ENCODE measurements around the gene PDRG1. TPM values are rescaled to one million over a fixed set of nuclear protein-coding genes. Genes with fewer than 3 reads are reported as not detected.

Gene PDRG1
- polyA plus RNA-seq, 1 donor: 19.2 TPM

- DNase-seq: no peak
These were observed 48.0 kb downstream of the PDRG1 start for GRCh38 chr20:31903627-31904386.

DNA sequence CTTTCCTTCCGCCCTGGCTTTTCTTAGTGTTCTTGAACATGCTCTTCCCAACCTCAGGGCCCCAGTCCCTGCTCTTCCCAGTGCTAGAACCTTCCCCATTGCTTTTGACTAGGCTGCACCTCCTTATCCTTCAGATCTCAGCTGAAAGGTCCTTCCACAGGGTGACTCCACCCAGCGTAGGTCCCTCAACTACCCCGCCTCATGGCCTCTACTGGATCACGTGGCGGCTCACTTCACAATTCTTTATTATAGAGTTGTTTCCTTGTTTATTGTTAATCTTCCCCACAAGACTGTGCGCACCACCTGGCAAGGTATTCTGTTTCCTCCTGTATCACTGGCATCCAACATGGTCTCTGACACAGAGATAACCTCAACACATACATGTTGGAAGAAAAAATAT, 50.2 kb downstream of the PDRG1 start:
- DNase-seq: no peak

- DNase-seq: no peak
These were observed 54.3 kb downstream of the PDRG1 start for GRCh38 chr20:31897541-31897940.

GRCh38 chr20:31896049-31896448, 55.8 kb downstream of the PDRG1 start:
- DNase-seq: no peak

DNA sequence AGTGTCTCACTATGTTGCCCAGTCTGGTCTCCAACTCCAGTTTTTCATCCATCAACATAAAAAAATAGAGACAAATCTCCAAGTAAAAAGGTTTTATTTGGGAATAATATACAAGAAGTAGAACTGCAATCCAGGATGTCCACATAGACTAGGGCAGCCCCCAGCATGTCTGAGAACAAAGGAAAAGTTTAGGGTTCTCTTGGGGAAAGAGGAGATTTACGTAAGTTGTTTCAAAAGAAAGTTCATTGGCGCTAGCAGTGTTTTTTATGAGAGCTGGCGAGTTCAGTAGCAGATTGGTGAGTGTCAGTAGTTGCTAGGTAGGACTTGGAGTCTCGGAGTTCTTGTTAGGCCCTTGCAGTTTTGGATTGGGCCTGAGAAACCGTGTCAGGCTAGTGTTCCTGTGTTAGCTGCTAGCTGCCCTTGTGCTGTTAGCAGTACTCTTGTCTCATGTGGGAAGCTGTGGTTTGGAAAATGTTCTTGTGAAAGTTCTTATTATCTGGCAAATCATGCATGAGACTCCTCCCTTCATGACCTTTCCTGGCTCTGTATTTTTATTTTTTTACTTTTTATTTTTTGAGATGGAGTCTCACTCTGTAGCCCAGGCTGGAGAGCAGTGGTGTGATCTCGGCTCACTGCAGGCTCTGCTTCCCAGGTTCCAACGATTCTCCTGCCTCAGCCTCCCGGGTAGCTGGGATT, 56.7 kb downstream of the PDRG1 start:
- DNase-seq: peak; percentile 42

Other genes with a start within 250 kb of the PDRG1 start
- gene BCL2L1, start 229.2 kb downstream of the PDRG1 start, polyA plus RNA-seq (ENCODE audit: insufficient read length): 28.1 TPM
- 20.7 TPM for gene TPX2, start 212.8 kb downstream of the PDRG1 start, polyA plus RNA-seq (ENCODE audit: insufficient read length)
- gene MYLK2, start 132.7 kb downstream of the PDRG1 start, polyA plus RNA-seq (ENCODE audit: insufficient read length): 54.0 TPM
- gene FOXS1, start 106.4 kb downstream of the PDRG1 start, polyA plus RNA-seq (ENCODE audit: insufficient read length): 4.5 TPM
- 3.0 TPM for gene DUSP15, start 81.5 kb downstream of the PDRG1 start, polyA plus RNA-seq (ENCODE audit: insufficient read length)
- gene TTLL9, start 81.4 kb downstream of the PDRG1 start, polyA plus RNA-seq (ENCODE audit: insufficient read length): 0.25 TPM
- gene XKR7, start 16.1 kb upstream of the PDRG1 start, polyA plus RNA-seq (ENCODE audit: insufficient read length): 0.05 TPM
- 6.8 TPM for gene CCM2L, start 58.4 kb upstream of the PDRG1 start, polyA plus RNA-seq (ENCODE audit: insufficient read length)
- gene HCK, start 100.2 kb upstream of the PDRG1 start, polyA plus RNA-seq (ENCODE audit: insufficient read length): 5.0 TPM
- gene TM9SF4, start 157.7 kb upstream of the PDRG1 start, polyA plus RNA-seq (ENCODE audit: insufficient read length): 42.4 TPM